CD4-positive, alpha-beta T cell (primary cell): ENCODE data around the gene SUPT16H. TPM values are rescaled to one million over a fixed set of nuclear protein-coding genes. Genes with fewer than 3 reads are reported as not detected.
"Not testable (repeated sequence)": the region's sequence is repeated elsewhere in the genome, so short reads cannot be mapped to it uniquely, and the experiment has no call there.

ENCODE experiments used
- ATAC-seq: fragments of 200-7000 bp; cut with Tn5 transposase; one replicate; pipeline ENCODE4 v1.10.0; 2022; ENCODE audit warnings: mild to moderate bottlenecking; ENCODE audit not compliant: poor library complexity
- CTCF ChIA-PET: fragments of 350-600 bp; sonication (Branson Sonifier 250); formaldehyde crosslinking; loops from one replicate; lab custom pipeline; 2021; ENCODE audit warnings: antibody characterized with exemption, inconsistent platforms; lab: Charles Lee
- POLR2A ChIA-PET: fragments of 350-600 bp; sonication (Branson Sonifier 250); formaldehyde crosslinking; loops from one replicate; lab custom pipeline; 2021; ENCODE audit warnings: antibody characterized with exemption, inconsistent platforms; lab: Charles Lee
- DNase-seq, 14 experiments: peaks; one replicate each; pipeline ENCODE4 v3.0.0-alpha.2; 2013 to 2020; ENCODE audit warnings: mixed read lengths in 2 of 14
- H3K27ac ChIP-seq, 2 donors: one replicate each; pipeline versions ENCODE4 v1.5.1 to v1.7.0; 2013; ENCODE audit warnings: low read length in 2 of 2, low read depth in 1 of 2, mild to moderate bottlenecking in 1 of 2
- H3K27me3 ChIP-seq, 2 experiments: 1 replicate in 1 of 2; 2 replicates in 1 of 2; pipeline versions ENCODE4 v1.6.1 to v1.7.0; 2013; ENCODE audit warnings: low read length in 2 of 2, control low read depth in 1 of 2, mild to moderate bottlenecking in 1 of 2, moderate library complexity in 1 of 2; ENCODE audit not compliant: insufficient read depth in 2 of 2, control insufficient read depth in 1 of 2
- H3K36me3 ChIP-seq: one replicate; pipeline ENCODE4 v1.6.1; 2013; ENCODE audit warnings: low read length, control low read depth; ENCODE audit not compliant: insufficient read depth
- H3K4me1 ChIP-seq: one replicate; pipeline ENCODE4 v1.6.1; 2013; ENCODE audit warnings: low read length, control low read depth; ENCODE audit not compliant: insufficient read depth
- H3K4me3 ChIP-seq: one replicate; pipeline ENCODE4 v1.5.1; 2013; ENCODE audit warnings: mild to moderate bottlenecking, low read length, moderate library complexity
- H3K9me3 ChIP-seq, 2 experiments: 1 replicate in 1 of 2; 2 replicates in 1 of 2; pipeline versions ENCODE4 v1.6.1 to v1.7.0; 2013; ENCODE audit warnings: low read length in 2 of 2, mild to moderate bottlenecking in 2 of 2, control low read depth in 1 of 2, moderate library complexity in 1 of 2; ENCODE audit not compliant: control insufficient read depth in 1 of 2, insufficient read depth in 1 of 2
- H3K27ac Mint-ChIP-seq: one replicate; pipeline ENCODE4 v1.8.0; 2020; ENCODE audit warnings: mixed read lengths
- H3K27me3 Mint-ChIP-seq: one replicate; pipeline ENCODE4 v1.8.0; 2021; ENCODE audit warnings: mixed read lengths
- H3K36me3 Mint-ChIP-seq: one replicate; pipeline ENCODE4 v1.8.0; 2021; ENCODE audit warnings: low read depth, mixed read lengths
- H3K4me1 Mint-ChIP-seq: one replicate; pipeline ENCODE4 v1.8.0; 2021; ENCODE audit warnings: low read depth, mixed read lengths
- H3K4me3 Mint-ChIP-seq: one replicate; pipeline ENCODE4 v1.8.0; 2020; ENCODE audit warnings: mild to moderate bottlenecking, mixed read lengths
- H3K9me3 Mint-ChIP-seq: one replicate; pipeline ENCODE4 v1.8.0; 2020; ENCODE audit warnings: mixed read lengths
- CTCF ChIP-seq: fragments of 200-600 bp; IDR thresholded peaks from one replicate; pipeline ENCODE4 v1.8.0; 2022; ENCODE audit warnings: antibody characterized with exemption, mild to moderate bottlenecking
- intact Hi-C, 2 experiments: fragments of 100-400 bp; cut with DNase I in 1 of 2; cut with micrococcal nuclease in 1 of 2; formaldehyde crosslinking; loops; one replicate each; pipeline versions ENCODE4 v1.15.1 to v1.9.0; 2023 to 2025; cut with DNase I, micrococcal nuclease
- total RNA-seq, 174 experiments: library from RNA in 2 of 174; stranded (reverse) in 2 of 174; gene quantifications; one replicate each; pipeline ENCODE4 v1.2.3 and lab custom pipeline; 2021 to 2026

The SUPT16H gene
- total RNA-seq, 2 experiments from 2014 or later, result 47.8 to 50.8 TPM

- H3K36me3 ChIP-seq, result no peaks in the 10 kb centered on the region
- H3K27ac ChIP-seq, result peak overlapping the region in 1 of 2 donors; percentile 61
- ATAC-seq (no peak), DNase-seq (no peak)
- Mint-ChIP-seq H3K27ac (peak overlapping the region; percentile 52), H3K36me3 (no peaks in the 10 kb centered on the region), H3K27me3 (no peaks in the 10 kb centered on the region), H3K4me1 (peaks cover 24% of the 10 kb centered on the region), H3K9me3 (no peaks in the 10 kb centered on the region), H3K4me3 (peak overlapping the region; percentile 66)
- ChIA-PET POLR2A (interaction anchor here (0.8 to 1.0 kb wide), 2 partner anchors 9 to 203 kb away, joined by 3 to 5 read pairs; partner anchors contain the start of gene METTL3), CTCF (interaction anchor here (1.0 kb wide), 1 partner anchor 67 kb away, joined by 3 read pairs; no protein-coding TSS in a partner anchor)
- peaks cover 0 to 3% of the 10 kb centered on the region in 2 experiments for H3K27me3 ChIP-seq
- H3K9me3 ChIP-seq, result no peaks in the 10 kb centered on the region
- intact Hi-C loops, result loop anchor here (2.0 kb wide), 1 partner anchor 39 kb away; the partner anchor contains the start of gene HNRNPC (in 2 of the 2)
- peak overlapping the region; percentile 55 for H3K4me3 ChIP-seq
- TF ChIP-seq CTCF, result no peak
- peaks cover 13% of the 10 kb centered on the region for H3K4me1 ChIP-seq
Observed at GRCh38 chr14:21308132-21308478, 75.7 kb downstream of the SUPT16H start.

GRCh38 chr14:21307637-21308036 lies 76.2 kb downstream of the SUPT16H start:
- H3K36me3 Mint-ChIP-seq, result no peaks in the 10 kb centered on the region
- no peak for TF ChIP-seq CTCF
- intact Hi-C loops, result loop anchor here (2.0 kb wide), 1 partner anchor 39 kb away; the partner anchor contains the start of gene HNRNPC (in 2 of the 2)
- H3K9me3 Mint-ChIP-seq, result no peaks in the 10 kb centered on the region
- no peak overlapping the region for H3K27ac Mint-ChIP-seq
- Histone ChIP-seq H3K4me3 (no peak overlapping the region), H3K27ac (no peak overlapping the region), H3K9me3 (no peaks in the 10 kb centered on the region), H3K36me3 (no peaks in the 10 kb centered on the region), H3K27me3 (peaks cover 0 to 2% of the 10 kb centered on the region in 2 experiments), H3K4me1 (peaks cover 13% of the 10 kb centered on the region)
- no peak for ATAC-seq
- peak in 2 of 14 experiments; percentile 22 to 25 for DNase-seq
- POLR2A ChIA-PET, result interaction anchor here (0.8 kb wide), 1 partner anchor 8 kb away, joined by 3 read pairs; no protein-coding TSS in a partner anchor
- peaks cover 24% of the 10 kb centered on the region for H3K4me1 Mint-ChIP-seq
- CTCF ChIA-PET, result interaction anchor here (1.2 kb wide), 1 partner anchor 29 kb away, joined by 3 read pairs; no protein-coding TSS in a partner anchor
- peak overlapping the region; percentile 2 for H3K4me3 Mint-ChIP-seq
- H3K27me3 Mint-ChIP-seq, result no peaks in the 10 kb centered on the region

GRCh38 chr14:21302836-21303140 lies 81.0 kb downstream of the SUPT16H start:
- H3K4me1 ChIP-seq, DNase-seq, H3K9me3 ChIP-seq, POLR2A ChIA-PET, H3K4me3 Mint-ChIP-seq, H3K36me3 Mint-ChIP-seq, ATAC-seq, intact Hi-C loops, CTCF ChIA-PET, H3K27ac Mint-ChIP-seq, H3K27ac ChIP-seq, H3K9me3 Mint-ChIP-seq, H3K4me3 ChIP-seq, H3K36me3 ChIP-seq: not testable (repeated sequence)
- H3K27me3 ChIP-seq, result peaks cover 8 to 19% of the 10 kb centered on the region in 2 experiments
- peaks cover 18% of the 10 kb centered on the region for H3K27me3 Mint-ChIP-seq
- H3K4me1 Mint-ChIP-seq, result peaks cover 12% of the 10 kb centered on the region
